GM18502 (cell line): ENCODE measurements around the gene DENND2D.
A peak's percentile ranks its signal among the peaks of the same experiment; 100 is the strongest.
"Not testable (repeated sequence)": the region's sequence is repeated elsewhere in the genome, so short reads cannot be mapped to it uniquely, and the experiment has no call there.

Experiments
- ATAC-seq: cut with Tn5 transposase; IDR thresholded peaks from one replicate; pipeline ENCODE4 v1.9.1; 2021; ENCODE audit warnings: mild to moderate bottlenecking; ENCODE audit not compliant: unreplicated experiment, poor library complexity

The DENND2D gene

DNA sequence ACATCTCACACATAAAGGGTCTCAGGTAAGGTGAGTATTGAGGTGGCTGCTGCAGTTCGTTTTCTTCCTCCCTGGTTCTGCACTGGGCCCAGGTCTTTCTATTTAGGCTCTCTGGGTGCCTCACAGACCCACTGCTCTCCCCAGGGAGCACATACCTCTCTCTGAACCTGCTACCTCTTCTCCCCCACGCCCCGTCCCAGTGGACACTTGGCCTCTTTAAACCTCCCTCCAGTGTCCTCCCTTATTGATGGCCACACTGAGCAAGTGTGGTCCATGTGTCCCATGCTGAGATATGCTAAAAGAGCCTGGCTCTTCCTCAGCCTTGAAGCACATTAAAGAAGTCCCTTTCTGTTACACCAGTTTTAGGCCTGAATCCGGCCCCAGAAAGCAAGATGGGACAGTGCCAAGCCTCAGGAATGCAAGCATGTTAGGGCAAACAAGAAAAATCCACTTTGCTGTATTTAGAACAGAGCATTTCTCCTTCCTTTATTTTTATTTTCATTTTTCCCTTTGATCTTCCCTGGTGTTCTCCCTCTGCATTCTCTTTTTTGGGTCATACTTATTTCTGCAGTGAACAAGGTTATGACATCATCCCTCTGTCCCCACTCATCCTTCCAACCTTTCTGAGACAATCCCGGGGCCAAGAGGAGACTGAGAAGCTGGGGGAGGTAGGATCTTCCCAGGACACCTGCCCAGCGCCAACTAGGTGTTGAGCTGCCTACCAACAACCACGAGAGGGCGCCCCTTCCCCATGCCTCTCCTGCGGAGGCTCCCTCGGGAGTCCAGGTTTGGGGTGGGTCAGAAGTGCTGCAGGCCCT lies 22.1 kb upstream of the DENND2D start:
- peak; percentile 34 for ATAC-seq

GRCh38 chr1:111221633-111222291 lies 21.3 kb upstream of the DENND2D start:
- peak; percentile 57 for ATAC-seq

GRCh38 chr1:111221276-111221632 lies 20.8 kb upstream of the DENND2D start:
- ATAC-seq, result no peak

DNA sequence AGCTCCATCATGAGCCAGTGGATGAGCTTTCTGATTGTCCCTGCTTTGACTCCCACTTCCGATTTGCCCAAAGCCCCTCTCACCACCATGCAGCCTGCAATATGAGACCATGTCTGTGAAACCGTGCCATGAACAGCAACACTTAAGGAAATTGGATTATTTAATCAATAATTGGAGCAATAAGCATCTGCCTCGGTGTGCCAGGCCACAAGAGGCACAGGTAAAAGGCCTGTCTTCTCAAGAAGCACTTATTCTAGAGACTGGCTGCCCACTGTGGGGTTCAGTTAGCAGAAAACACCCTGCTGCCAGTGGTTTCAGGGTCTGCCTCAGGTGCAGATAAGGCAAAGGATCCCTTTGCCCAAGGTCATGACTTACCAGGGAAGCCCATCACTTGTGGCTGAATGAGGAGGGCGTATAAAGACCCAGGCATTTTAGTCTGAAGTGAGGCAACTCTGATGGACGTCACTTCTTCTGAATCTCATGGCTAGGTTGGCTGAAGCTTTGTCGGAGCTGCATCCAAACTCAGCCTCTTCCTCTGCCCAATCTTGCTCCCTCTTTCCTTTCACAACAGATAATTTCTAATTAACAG lies 19.9 kb upstream of the DENND2D start:
- no peak for ATAC-seq

DNA sequence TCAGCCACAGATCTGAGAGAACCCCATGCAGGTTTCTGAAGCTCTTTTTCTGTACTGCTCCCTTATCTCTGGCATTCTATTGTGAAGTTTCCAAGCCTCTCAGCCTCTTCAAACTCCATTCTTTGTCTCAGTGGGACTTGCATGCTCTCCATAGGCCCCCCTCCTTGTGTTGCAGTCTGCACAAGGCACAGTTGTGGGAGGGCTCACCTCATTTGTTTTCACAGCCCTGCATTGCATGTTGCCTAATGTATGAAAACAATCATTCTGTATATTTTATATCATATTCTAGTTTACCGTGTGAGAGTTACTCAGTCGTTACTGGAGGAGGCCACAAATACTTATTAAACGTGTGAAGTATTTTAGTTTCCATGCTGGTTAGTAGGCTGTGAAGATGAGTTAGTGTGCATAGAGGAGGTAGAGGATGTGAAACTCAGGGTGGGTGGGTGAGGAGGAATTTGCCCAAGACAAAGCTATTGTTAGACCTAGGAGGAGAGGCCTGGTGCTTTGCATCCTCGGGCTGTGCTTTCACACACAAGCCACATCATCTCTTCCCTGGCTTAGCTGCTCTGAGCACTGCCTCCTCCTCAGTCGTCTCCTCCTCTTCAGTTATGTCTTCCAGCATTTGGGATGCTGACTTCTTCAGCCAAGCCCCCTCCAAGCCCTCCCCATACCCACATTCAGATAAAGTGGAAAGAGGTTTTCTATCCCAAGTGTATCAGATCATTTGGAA lies 19.3 kb upstream of the DENND2D start:
- ATAC-seq, result peak; percentile 34

DNA sequence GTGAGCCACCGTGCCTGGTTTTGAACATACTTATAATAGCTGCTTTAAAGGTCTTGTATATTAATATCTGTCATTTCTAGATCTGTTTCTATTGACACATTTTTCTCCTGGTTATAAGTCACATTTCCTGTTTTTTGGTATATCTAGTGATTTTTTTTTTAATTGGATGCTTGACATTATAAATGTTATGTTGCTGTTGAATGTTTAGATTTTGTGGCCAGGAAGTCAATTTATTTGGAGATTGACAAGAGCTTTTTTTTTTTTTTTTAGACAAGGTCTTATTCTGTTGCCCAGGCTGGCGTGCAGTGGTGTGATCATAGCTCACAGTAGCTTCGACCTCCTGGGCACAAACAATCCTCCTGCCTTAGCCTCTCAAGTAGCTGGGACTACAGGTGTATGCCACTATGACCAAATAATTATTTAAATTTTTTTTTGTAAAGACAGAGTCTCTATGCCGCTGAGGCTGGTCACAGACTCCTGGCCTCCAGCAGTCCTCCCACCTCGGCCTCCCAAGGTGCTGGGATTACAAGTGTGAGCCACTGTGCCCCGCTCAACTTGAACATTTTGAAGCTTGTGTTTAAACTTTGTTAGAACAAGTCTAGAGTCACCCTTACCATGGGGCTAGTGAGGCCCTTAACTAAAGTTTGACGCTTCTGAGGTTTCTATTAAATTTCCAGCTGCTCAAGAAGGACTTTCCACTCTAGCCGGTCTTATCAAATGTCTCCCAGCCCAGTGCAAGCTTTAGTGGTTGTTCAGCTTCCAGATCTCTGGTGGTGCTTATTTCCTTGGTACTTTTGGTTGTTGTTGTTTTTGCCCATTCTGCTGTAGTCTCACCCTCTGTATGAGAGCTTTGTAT lies 18.5 kb upstream of the DENND2D start:
- no peak for ATAC-seq

DNA sequence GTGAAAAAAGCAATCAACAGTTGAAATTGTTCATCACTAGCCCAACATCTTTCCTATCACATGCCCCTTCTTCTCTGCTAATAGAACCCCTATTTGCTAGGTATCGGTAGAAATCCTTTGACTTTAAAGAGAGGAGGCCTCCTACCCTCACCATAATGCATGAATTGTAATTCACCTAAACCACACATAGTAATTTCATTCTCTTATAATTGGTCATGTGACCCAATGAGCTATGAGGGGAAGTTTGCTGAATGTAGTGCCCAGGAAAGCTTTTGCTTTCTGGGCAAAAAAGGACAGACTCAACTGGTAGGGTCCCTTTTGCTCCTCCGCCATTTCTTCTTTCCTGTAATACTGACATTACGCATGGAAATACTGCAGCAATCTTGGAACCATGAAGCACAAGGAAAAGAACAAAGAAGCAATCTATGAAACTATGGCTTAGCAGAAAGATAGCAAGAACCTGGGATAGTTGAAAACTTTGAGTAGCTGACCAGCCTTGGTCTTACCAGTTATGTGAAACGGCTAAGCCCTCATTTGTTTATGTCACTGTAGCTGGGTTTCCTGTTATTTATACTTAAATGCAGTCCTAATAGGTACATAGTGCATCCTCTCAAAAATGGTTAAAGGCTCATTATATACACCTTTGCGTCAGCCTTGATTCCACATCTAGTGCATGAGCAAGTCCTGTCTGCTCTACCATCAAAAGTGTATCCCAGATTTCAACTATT lies 16.9 kb upstream of the DENND2D start:
- ATAC-seq, result no peak

DNA sequence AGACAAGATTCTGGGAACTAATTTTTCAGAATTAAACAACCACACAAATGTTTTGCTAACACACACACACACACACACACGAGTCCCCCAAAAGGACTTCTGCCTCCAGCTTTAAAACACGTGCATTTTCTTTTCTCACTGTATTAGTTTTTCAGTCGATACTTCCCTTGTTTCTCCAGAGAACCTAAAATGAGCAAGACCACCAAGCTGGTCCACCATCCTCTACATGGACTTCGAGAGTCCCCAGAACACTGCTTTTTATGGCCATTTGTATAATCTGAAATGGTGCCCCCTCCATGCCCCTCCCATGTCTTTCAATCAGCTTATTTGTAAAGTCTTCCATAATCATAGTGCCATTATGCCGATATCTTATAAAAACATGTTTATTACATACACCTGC lies 16.3 kb upstream of the DENND2D start:
- ATAC-seq, result no peak

GRCh38 chr1:111215285-111215684 lies 14.8 kb upstream of the DENND2D start:
- ATAC-seq, result not testable (repeated sequence)

GRCh38 chr1:111214884-111215283 lies 14.4 kb upstream of the DENND2D start:
- no peak for ATAC-seq

DNA sequence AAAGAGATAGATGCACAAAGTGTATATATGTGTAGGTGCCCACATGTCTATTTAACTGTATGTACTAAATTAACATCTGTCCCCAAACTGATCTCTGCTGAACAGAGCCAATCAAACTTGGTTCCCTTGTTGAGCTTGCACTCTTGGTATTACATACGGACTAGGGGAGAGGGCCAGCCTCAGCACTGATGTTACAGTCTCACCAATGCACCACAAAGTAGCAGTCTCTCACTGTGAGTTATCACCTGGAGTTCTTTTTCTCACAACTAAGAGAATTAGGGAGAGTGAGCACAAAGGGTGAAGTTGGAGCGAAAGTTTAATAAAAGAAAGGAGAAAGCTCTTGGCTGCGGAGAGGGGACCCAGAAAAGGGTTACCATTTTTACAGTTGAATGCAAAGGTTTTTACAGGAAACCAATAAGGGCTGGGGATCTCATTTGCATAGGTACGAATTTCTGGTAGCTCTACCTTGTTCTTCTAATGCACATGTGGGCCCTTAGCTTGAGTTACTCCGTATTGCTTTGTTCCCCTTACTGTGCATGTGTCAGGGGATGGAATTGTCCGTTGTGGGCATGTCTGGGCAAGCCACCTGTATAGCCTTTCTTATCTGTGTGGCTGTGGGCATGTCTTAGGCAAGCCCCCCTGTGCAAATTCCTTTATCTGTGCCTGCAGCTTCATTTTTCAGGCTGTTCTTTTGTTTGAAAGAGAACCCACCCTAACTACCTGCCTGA lies 13.8 kb upstream of the DENND2D start:
- no peak for ATAC-seq

DNA sequence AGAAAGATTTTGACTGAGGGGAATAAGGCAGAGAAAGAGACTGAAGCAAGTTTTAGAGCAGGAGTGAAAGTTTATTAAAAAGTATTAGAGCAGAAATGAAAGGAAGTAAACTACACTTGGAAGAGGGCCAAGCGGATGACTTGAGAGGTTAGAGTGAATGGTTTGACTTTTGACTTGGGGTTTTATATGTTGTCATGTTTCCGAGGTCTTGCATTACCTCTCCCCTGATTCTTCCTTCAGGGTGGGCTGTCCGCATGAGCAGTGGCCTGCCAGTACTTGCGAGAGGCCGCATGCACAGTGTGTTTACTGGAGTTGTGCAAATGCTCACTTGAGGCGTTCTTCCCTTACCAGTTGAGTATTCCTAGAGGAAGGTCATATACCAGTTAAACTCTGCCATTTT lies 13.0 kb upstream of the DENND2D start:
- no peak for ATAC-seq

DNA sequence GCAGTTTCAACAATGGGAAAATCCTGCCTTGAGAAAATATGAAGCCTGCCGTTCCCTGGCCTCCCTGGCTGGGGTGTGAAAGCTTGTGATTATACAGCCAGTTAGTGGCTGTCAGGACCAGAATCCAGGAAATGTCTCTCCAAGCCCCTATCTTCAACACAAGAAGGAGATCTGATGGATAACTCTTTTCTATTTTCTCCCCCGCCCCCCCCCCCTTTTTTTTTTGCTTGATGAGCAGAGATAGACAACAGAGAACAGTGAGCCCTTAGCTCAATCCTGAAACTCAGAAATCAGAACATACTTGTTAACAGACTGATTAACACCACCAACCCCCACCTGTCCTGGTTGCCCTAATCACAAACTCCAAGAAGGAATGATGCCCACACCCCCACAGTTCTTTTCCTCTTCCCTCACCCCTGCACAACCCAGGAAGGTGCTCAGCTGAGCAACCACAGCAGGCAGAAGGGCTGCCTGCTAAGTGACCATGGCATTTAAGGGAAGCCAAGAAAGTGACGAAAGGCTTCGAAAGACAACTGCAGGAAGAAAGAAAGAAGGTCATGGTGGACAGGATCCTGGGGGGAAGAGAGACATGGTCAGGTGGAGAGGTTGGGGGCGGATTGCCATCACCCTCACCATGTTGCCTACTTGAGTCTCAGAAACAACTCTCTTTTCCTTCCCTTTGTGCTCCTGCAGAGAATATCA lies 12.3 kb upstream of the DENND2D start:
- no peak for ATAC-seq

DNA sequence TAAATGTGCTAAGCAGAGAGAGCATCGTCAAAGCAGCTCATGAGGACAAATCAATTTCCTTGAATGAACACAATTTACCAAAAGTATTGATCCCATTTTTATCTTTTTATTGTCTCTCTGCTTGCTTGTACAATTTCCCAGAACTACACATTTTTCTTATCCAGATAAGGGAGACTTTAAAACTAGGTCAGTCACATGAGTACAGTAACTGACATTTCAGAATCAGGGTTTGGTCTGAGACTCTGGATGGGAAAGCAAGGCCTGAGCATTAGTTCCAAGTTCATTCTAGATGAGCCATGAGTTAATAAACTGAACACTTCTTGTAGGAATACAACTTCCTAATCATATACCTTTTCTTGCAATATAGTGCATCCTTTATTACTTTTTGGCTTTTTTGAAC lies 11.5 kb upstream of the DENND2D start:
- ATAC-seq, result no peak

DNA sequence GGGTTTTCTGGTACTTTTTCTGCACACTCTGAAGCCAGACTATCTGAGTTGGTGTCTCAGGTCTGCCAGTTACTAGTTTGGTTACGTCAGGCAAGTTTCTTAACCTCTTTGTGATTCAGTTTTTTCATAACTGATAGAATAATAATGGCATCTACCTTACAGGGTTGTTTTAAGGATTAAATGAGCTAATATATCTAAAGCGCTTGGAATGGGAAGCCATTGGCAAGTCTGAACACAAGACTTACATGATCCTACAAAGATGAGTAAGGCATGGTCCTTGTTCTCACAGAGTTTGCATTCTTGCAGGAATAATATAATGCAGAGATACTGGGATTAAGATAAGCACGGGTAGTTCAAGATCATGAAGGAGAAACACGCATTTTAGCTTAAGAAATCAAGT lies 9.2 kb upstream of the DENND2D start:
- ATAC-seq, result no peak

- ATAC-seq, result no peak
These were observed 8.5 kb upstream of the DENND2D start for GRCh38 chr1:111208921-111209320.

- no peak for ATAC-seq
These were observed 5.2 kb upstream of the DENND2D start for GRCh38 chr1:111205714-111206050.

DNA sequence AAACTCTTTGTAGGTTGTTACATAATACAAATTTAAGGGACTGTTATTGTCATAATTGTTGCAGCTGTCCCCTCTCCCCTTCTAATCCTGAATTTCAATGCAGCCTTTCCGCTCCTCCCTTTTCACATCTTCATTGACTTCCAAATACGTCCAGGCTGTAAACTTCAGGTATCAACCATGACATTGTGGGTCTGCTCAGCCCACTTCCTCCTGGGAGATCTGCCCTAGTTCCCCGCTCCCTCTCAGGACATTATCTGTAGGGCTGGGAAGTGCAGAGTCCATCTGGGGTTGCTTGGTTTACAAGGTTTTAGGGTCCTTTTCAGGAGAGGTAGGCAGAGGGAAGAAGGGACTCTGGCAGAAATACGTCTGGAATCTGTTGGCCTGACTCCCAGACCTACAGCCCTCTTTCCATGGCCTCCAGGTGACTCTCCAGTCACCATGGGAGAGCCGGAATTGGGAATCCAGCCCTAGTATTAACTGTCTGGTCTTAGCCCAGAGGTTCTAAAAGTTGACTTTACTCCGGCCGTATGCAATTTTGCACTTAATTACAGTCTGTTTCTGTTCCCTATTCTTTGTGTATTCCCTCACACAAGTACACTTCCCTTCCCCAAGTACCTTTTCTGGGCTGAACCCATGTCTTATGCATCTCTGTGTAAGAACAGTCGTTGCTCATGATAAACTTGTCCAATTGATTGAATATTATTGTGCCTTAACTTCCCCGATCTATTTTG lies 4.7 kb upstream of the DENND2D start:
- ATAC-seq, result no peak
